ENCODE results near the gene TRIM61. TPM values are rescaled to one million over a fixed set of nuclear protein-coding genes. Genes with fewer than 3 reads are reported as not detected.

The TRIM61 gene
- total and polyA plus RNA-seq, 4 donors: 0.98 to 1.8 (median 1.3) TPM

DNA sequence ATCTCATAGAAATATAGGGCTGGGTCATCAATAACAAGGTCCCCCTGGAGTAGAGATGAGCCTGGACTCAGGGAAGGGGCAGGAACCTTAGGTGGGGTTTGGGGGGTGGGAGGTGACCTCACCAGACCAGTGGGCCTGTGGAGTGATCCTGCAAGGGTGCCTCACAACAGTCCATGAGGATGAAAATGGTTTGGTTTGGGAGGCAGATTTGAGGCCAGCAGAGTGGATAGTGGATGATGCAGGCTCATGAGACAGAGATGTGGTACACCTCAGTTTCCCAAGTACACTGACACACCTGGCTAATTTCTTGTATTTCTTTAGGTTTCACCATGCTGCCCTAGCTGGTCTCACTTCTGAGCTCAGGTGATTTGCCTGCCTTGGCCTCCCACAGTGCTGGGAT is 36.2 kb upstream of the TRIM61 start:
- no peak overlapping the region for H3K27ac ChIP-seq (ENCODE audit: low read depth in 1 of 2, low read length in 1 of 2)

DNA sequence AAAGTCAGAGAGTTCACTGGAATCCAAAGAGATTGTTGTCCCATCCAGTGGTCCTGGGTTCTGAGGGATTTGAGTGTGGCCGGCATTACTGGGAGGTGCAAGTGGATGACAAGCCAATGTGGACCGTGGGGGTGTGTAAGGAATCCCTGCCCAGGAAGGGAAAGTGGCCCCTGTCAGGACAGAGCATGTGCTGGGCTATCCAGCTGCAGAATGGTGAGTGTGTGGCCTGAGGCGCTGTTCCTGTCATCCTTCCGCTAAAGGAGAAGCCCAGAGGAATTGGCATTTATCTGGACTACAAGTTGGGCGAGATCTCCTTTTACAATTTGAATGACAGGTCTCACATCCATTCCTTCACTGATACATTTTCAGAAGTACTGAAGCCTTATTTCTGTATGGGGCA is 33.9 kb upstream of the TRIM61 start:
- Histone ChIP-seq H3K4me1 (ENCODE audit: control insufficient read depth in 5 of 5, insufficient read depth in 5 of 5, low read length in 5 of 5) (no peaks in the 10 kb centered on the region), H3K9ac (ENCODE audit: insufficient read depth in 1 of 2, low read length in 2 of 2) (no peak overlapping the region), H3K27ac (ENCODE audit: low read depth in 1 of 2, low read length in 1 of 2) (no peak overlapping the region), H3K36me3 (ENCODE audit: control insufficient read depth in 4 of 4, insufficient read depth in 4 of 4, low read length in 4 of 4) (no peaks in the 10 kb centered on the region), H3K27me3 (ENCODE audit: control insufficient read depth in 3 of 3, insufficient read depth in 3 of 3, low read length in 2 of 3) (no peaks in the 10 kb centered on the region), H3K4me3 (no peak overlapping the region), H3K9me3 (ENCODE audit: control insufficient read depth in 4 of 4, insufficient read depth in 3 of 4, low read length in 3 of 4) (no peaks in the 10 kb centered on the region)
- WGBS, 2 donors: 84 to 88% methylated on average over 5 of the region's 5 CpGs
- DNase-seq (no peak), ATAC-seq (ENCODE audit: insufficient read depth, low FRiP score) (no peak)
- TF ChIP-seq, protein P1, sequence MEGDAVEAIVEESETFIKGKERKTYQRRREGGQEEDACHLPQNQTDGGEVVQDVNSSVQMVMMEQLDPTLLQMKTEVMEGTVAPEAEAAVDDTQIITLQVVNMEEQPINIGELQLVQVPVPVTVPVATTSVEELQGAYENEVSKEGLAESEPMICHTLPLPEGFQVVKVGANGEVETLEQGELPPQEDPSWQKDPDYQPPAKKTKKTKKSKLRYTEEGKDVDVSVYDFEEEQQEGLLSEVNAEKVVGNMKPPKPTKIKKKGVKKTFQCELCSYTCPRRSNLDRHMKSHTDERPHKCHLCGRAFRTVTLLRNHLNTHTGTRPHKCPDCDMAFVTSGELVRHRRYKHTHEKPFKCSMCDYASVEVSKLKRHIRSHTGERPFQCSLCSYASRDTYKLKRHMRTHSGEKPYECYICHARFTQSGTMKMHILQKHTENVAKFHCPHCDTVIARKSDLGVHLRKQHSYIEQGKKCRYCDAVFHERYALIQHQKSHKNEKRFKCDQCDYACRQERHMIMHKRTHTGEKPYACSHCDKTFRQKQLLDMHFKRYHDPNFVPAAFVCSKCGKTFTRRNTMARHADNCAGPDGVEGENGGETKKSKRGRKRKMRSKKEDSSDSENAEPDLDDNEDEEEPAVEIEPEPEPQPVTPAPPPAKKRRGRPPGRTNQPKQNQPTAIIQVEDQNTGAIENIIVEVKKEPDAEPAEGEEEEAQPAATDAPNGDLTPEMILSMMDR (IDR thresholded peaks at IDR 0.05; ENCODE audit: control extremely low read depth, extremely low read depth): no peak

More for the DNA sequence above, 36.2 kb upstream of the TRIM61 start:
- Histone ChIP-seq H3K4me3 (no peak overlapping the region), H3K9ac (ENCODE audit: insufficient read depth in 1 of 2, low read length in 2 of 2) (no peak overlapping the region), H3K9me3 (ENCODE audit: control insufficient read depth in 4 of 4, insufficient read depth in 3 of 4, low read length in 3 of 4) (no peaks in the 10 kb centered on the region), H3K36me3 (ENCODE audit: control insufficient read depth in 4 of 4, insufficient read depth in 4 of 4, low read length in 4 of 4) (no peaks in the 10 kb centered on the region), H3K27me3 (ENCODE audit: control insufficient read depth in 3 of 3, insufficient read depth in 3 of 3, low read length in 2 of 3) (no peaks in the 10 kb centered on the region), H3K4me1 (ENCODE audit: control insufficient read depth in 5 of 5, insufficient read depth in 5 of 5, low read length in 5 of 5) (no peaks in the 10 kb centered on the region)
- ATAC-seq (ENCODE audit: insufficient read depth, low FRiP score): no peak
- TF ChIP-seq, protein P1 (IDR thresholded peaks at IDR 0.05; ENCODE audit: control extremely low read depth, extremely low read depth): no peak
- no peak for DNase-seq

DNA sequence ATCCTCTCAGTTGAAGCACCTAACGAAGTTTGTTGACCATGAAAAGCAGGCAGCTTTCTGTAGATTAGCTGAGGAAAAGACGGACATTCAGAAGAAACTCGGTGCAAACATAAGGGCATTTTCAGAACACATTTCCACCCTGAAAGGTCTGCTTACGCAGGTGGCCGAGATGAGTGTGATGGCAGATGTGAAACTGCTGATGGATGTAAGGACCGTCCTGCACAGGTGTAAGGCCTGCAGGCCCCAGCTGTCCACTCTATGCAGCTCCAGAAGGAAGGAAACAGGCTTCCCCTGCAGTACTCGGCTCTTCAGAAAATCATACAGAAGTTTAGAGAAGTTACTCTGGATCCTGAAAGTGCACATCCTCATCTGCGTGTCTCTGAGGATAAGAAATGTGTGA is 33.5 kb upstream of the TRIM61 start:
- no peaks in the 10 kb centered on the region for H3K27me3 ChIP-seq (ENCODE audit: control insufficient read depth in 3 of 3, insufficient read depth in 3 of 3, low read length in 2 of 3)
- no peaks in the 10 kb centered on the region for H3K9me3 ChIP-seq (ENCODE audit: control insufficient read depth in 4 of 4, insufficient read depth in 3 of 4, low read length in 3 of 4)
- TF ChIP-seq, protein P1 (IDR thresholded peaks at IDR 0.05; ENCODE audit: control extremely low read depth, extremely low read depth): no peak
- no peak overlapping the region for H3K9ac ChIP-seq (ENCODE audit: insufficient read depth in 1 of 2, low read length in 2 of 2)
- no peaks in the 10 kb centered on the region for H3K36me3 ChIP-seq (ENCODE audit: control insufficient read depth in 4 of 4, insufficient read depth in 4 of 4, low read length in 4 of 4)
- no peak for DNase-seq
- no peak overlapping the region for H3K4me3 ChIP-seq
- H3K27ac ChIP-seq (ENCODE audit: low read depth in 1 of 2, low read length in 1 of 2): no peak overlapping the region
- WGBS, 2 donors: 78 to 81% methylated on average over 8 of the region's 8 CpGs
- ATAC-seq (ENCODE audit: insufficient read depth, low FRiP score): no peak
- no peaks in the 10 kb centered on the region for H3K4me1 ChIP-seq (ENCODE audit: control insufficient read depth in 5 of 5, insufficient read depth in 5 of 5, low read length in 5 of 5)

DNA sequence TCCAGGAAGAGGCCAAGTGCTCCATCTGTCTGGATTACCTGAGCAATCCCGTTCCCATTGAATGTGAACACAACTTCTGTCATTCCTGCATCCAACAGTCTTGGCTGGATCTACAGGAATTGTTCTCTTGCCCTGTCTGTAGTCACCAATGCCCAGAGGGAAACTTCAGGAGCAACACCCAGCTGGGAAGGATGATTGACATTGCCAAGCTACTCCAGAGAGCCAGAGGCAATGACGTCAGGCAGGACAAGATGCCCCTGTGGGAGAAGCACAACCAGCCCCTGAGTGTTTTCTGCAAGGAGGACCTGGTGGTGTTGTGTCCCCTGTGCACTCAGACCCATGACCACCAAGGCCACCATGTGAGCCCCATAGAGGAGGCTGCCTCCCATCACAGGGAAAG is 33.0 kb upstream of the TRIM61 start:
- no peak overlapping the region for H3K27ac ChIP-seq (ENCODE audit: low read depth in 1 of 2, low read length in 1 of 2)
- no peak for DNase-seq
- TF ChIP-seq, protein P1 (IDR thresholded peaks at IDR 0.05; ENCODE audit: control extremely low read depth, extremely low read depth): no peak
- WGBS, 2 donors: 72 to 85% methylated on average over 2 of the region's 2 CpGs
- ATAC-seq (ENCODE audit: insufficient read depth, low FRiP score): no peak
- H3K9ac ChIP-seq (ENCODE audit: insufficient read depth in 1 of 2, low read length in 2 of 2): no peak overlapping the region
- no peaks in the 10 kb centered on the region for H3K36me3 ChIP-seq (ENCODE audit: control insufficient read depth in 4 of 4, insufficient read depth in 4 of 4, low read length in 4 of 4)
- no peaks in the 10 kb centered on the region for H3K9me3 ChIP-seq (ENCODE audit: control insufficient read depth in 4 of 4, insufficient read depth in 3 of 4, low read length in 3 of 4)
- H3K4me3 ChIP-seq: no peak overlapping the region
- H3K4me1 ChIP-seq (ENCODE audit: control insufficient read depth in 5 of 5, insufficient read depth in 5 of 5, low read length in 5 of 5): no peaks in the 10 kb centered on the region
- no peaks in the 10 kb centered on the region for H3K27me3 ChIP-seq (ENCODE audit: control insufficient read depth in 3 of 3, insufficient read depth in 3 of 3, low read length in 2 of 3)
